ENCODE results near the gene CRACR2A.

- TF ChIP-seq CTCF (IDR thresholded peaks at IDR 0.05; ENCODE audit: low read depth, low read length): no peak
- no peak for TF ChIP-seq POLR2A (IDR thresholded peaks at IDR 0.05; ENCODE audit: extremely low read depth, insufficient read length)
- no peak for TF ChIP-seq MYC (IDR thresholded peaks at IDR 0.05; ENCODE audit: low read depth, low read length)
- no peak for TF ChIP-seq MAX (IDR thresholded peaks at IDR 0.05; ENCODE audit: low read depth, low read length)
Observed at GRCh38 chr12:3628629-3629028, 124.3 kb downstream of the CRACR2A start.

Measured in NB4 (cell line).